Right lobe of liver (tissue), 6 donors: ENCODE results near the gene NR6A1. TPM values are rescaled to one million over a fixed set of nuclear protein-coding genes. Genes with fewer than 3 reads are reported as not detected.

Source experiments
- ATAC-seq, 4 donors: fragments of 200-7000 bp; cut with Tn5 transposase; one replicate each; pipeline ENCODE4 v1.9.1; 2020; ENCODE audit warnings: mild to moderate bottlenecking in 4 of 4, moderate library complexity in 4 of 4
- DNase-seq, 3 donors: peaks; one replicate each; pipeline ENCODE4 v3.0.0-alpha.2; 2020
- H3K27ac ChIP-seq, 3 donors: fragments of 200-600 bp; one replicate each; pipeline ENCODE4 v1.8.0; 2022
- H3K27me3 ChIP-seq, 2 donors: fragments of 200-600 bp; one replicate each; pipeline ENCODE4 v1.8.0; 2022
- H3K36me3 ChIP-seq, 4 donors: fragments of 200-600 bp; sonication (generic) in 1 of 4; one replicate each; pipeline versions ENCODE4 v1.5.1 to v1.8.0; 2017 to 2022; ENCODE audit warnings: control low read depth in 1 of 4
- H3K4me1 ChIP-seq, 4 donors: fragments of 200-600 bp; sonication (generic) in 1 of 4; one replicate each; pipeline versions ENCODE4 v1.5.1 to v1.8.0; 2017 to 2022; ENCODE audit warnings: control low read depth in 1 of 4
- H3K4me3 ChIP-seq, 3 donors: fragments of 200-600 bp; one replicate each; pipeline ENCODE4 v1.8.0; 2022
- H3K9me3 ChIP-seq, 4 donors: fragments of 200-600 bp; sonication (generic) in 1 of 4; one replicate each; pipeline versions ENCODE4 v1.5.1 to v1.8.0; 2017 to 2022; ENCODE audit warnings: control low read depth in 1 of 4
- POLR2A ChIP-seq: fragments of 450-650 bp; IDR thresholded peaks from one replicate; pipeline ENCODE4 v1.6.1; 2017; ENCODE audit warnings: antibody characterized with exemption, mild to moderate bottlenecking
- WGBS: methylation state at CpG from one replicate; pipeline ENCODE4 v1.1.6; 2018; ENCODE audit warnings: low coverage, low lambda C conversion rate; ENCODE audit not compliant: insufficient coverage; ENCODE audit errors: missing lambda C conversion rate; 5-methylcytosine and 5-hydroxymethylcytosine counted together
- intact Hi-C, 2 donors: fragments of 100-400 bp; cut with DNase I; formaldehyde crosslinking; loops; one replicate each; pipeline versions ENCODE4 v1.11.2 to v1.14.1; 2022
- total RNA-seq, 6 experiments: library from RNA; depleted of rRNA in 2 of 6; stranded (reverse); fragments of >200 nt in 2 of 6; fragmentation: NEBNext Ultra II Directional in 3 of 6; extraction: Animal tissue kit (Norgen Biotek cat#: 25700) in 3 of 6; gene quantifications; one replicate each; pipeline versions ENCODE4 v1.1.0 to v1.2.4, GENCODE V29; 2016 to 2023
- TF ChIP-seq, protein P1 (sequence below), 4 donors: fragments of 200-600 bp in 3 of 4; fragments of 450-650 bp in 1 of 4; IDR thresholded peaks; one replicate each; pipeline versions ENCODE4 v1.5.1 to v1.8.0; 2016 to 2022; ENCODE audit warnings: antibody characterized with exemption in 4 of 4, mild to moderate bottlenecking in 2 of 4
- donor health status: DM: no; HTN: yes; CAD: no.
- donor health status: DM: no; HTN: no; CAD: no.
- donor health status: DM: no; HTN: no; CAD: no.
- donor health status: DM: no; HTN: yes; CAD: no.
- donor health status: DM: no; HTN: yes; CAD: no.

The NR6A1 gene
- total RNA-seq, 6 experiments from 2014 or later = 1.3 to 3.6 (median 1.9) TPM

DNA sequence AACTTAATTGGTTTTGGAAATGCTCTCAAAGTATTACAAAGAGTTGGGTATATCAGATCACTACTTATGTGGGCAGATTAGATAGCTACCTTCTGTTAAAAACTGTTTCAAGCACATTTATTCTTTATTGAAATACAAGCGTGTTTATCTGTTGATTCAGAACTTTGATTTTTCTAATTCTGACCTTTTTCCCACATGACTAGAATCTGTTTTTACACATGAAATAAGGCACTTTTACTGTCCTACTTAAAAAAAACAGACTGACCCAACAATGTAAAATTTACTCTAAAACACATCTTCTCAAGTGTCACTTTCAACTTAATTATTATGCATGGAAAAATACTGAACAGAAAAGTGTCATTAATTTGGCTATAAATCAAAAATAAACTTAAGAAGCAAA lies 4.8 kb downstream of the NR6A1 start:
- Histone ChIP-seq H3K27me3 (no peaks in the 10 kb centered on the region), H3K4me3 (no peak overlapping the region), H3K9me3 (no peaks in the 10 kb centered on the region), H3K36me3 (no peaks in the 10 kb centered on the region), H3K4me1 (peaks cover 0 to 26% (median 5%) of the 10 kb centered on the region in 4 donors), H3K27ac (no peak overlapping the region)
- DNase-seq = no peak
- WGBS = 58% methylated on average over 1 of the region's 1 CpG
- intact Hi-C loops = loop anchor here in 1 of 2 donors (10.0 kb wide), 1 partner anchor 52 kb away; no protein-coding TSS in a partner anchor
- ATAC-seq = no peak
- TF ChIP-seq, protein P1, sequence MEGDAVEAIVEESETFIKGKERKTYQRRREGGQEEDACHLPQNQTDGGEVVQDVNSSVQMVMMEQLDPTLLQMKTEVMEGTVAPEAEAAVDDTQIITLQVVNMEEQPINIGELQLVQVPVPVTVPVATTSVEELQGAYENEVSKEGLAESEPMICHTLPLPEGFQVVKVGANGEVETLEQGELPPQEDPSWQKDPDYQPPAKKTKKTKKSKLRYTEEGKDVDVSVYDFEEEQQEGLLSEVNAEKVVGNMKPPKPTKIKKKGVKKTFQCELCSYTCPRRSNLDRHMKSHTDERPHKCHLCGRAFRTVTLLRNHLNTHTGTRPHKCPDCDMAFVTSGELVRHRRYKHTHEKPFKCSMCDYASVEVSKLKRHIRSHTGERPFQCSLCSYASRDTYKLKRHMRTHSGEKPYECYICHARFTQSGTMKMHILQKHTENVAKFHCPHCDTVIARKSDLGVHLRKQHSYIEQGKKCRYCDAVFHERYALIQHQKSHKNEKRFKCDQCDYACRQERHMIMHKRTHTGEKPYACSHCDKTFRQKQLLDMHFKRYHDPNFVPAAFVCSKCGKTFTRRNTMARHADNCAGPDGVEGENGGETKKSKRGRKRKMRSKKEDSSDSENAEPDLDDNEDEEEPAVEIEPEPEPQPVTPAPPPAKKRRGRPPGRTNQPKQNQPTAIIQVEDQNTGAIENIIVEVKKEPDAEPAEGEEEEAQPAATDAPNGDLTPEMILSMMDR (IDR thresholded peaks at IDR 0.05) = no peak
- TF ChIP-seq POLR2A = no peak

DNA sequence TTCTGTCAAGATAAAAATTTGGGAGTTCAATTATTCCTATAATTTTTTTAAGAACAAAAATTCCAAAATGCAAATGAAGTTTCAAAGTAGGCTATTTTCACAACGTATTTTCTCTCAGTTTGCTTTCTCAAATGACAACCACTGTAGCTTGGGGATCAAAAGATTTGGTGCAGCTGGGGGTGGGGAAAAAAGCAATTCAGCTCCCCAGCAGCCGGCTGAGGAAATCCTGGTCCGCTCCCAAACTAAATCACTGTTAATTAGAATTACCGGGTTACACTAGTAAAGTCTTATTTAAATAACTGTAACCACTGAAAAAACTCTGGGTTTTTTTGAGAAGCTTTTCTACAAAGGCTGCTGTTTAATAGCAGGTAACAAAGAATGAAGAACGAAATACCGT lies 5.7 kb downstream of the NR6A1 start:
- TF ChIP-seq POLR2A = no peak
- TF ChIP-seq, protein P1 (IDR thresholded peaks at IDR 0.05) = no peak
- Histone ChIP-seq H3K27me3 (no peaks in the 10 kb centered on the region), H3K27ac (no peak overlapping the region), H3K4me3 (no peak overlapping the region), H3K4me1 (peaks cover 0 to 26% (median 5%) of the 10 kb centered on the region in 4 donors), H3K9me3 (no peaks in the 10 kb centered on the region), H3K36me3 (no peaks in the 10 kb centered on the region)
- DNase-seq (no peak), ATAC-seq (no peak)
- intact Hi-C loops = loop anchor here in 1 of 2 donors (10.0 kb wide), 1 partner anchor 51 kb away; no protein-coding TSS in a partner anchor
- WGBS = 73% methylated on average over 6 of the region's 6 CpGs

DNA sequence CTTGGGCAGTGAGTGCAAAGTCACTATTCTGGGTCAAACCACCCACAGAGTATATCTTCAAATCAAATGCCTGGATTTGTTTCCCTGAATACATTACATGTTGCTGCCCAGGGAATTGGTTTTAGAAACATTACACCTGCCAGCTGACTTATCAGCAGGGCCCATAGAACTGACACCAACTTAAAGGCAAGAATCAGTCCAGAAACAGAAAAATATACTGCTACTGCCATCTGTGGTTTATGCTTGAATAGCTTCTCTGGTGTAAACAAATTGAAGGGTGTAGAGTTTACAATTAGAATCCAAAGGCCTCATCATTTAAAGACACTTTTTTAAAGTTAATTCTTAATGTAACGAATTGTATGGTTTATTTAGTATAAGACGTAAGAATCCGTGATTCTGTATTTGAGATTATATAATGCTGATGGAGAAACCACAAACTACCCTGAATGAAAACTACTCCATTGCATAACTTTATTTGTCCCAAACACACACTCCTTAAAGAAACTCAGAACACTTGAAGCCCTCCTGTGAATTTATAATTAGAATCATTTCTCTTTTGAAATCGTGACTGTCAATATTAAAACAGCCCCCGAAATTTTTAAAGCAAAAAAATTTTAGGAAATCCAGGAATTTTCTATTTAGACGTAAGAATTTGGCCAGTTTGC lies 6.2 kb downstream of the NR6A1 start:
- Histone ChIP-seq H3K27me3 (no peaks in the 10 kb centered on the region), H3K4me1 (peaks cover 0 to 26% (median 5%) of the 10 kb centered on the region in 4 donors), H3K4me3 (no peak overlapping the region), H3K36me3 (no peaks in the 10 kb centered on the region), H3K27ac (no peak overlapping the region), H3K9me3 (no peaks in the 10 kb centered on the region)
- no peak for DNase-seq
- TF ChIP-seq POLR2A = no peak
- TF ChIP-seq, protein P1 (IDR thresholded peaks at IDR 0.05) = peak; percentile 25 to 45 (median 43)
- WGBS = 52% methylated on average over 6 of the region's 6 CpGs
- intact Hi-C loops = loop anchor here in 1 of 2 donors (10.0 kb wide), 1 partner anchor 50 kb away; no protein-coding TSS in a partner anchor
- ATAC-seq = peak; percentile 45 to 75 (median 55)

DNA sequence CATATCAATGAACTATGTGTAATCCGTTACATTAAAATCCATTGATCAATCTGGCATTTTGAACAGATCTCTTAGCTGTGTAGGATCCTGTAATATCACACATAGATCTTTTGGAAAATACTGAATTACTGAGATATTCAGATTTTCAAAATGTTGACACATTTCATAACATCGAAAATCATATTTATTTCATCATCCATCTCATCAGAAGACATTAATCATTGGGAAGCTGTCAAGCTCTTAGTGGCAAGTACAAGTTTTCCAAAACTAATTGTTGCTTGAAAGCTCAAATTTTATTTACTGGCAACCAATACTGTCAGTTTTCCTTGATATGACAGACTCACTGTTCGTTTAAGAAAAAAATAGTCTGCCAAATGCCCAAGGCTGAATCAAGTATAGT lies 8.5 kb downstream of the NR6A1 start:
- Histone ChIP-seq H3K27ac (no peak overlapping the region), H3K4me3 (no peak overlapping the region), H3K27me3 (no peaks in the 10 kb centered on the region), H3K9me3 (no peaks in the 10 kb centered on the region), H3K36me3 (no peaks in the 10 kb centered on the region), H3K4me1 (peaks cover 0 to 23% (median 0%) of the 10 kb centered on the region in 4 donors)
- 85% methylated on average over 3 of the region's 3 CpGs for WGBS
- DNase-seq (no peak), ATAC-seq (no peak)
- TF ChIP-seq, protein P1 (IDR thresholded peaks at IDR 0.05) = no peak
- no peak for TF ChIP-seq POLR2A
- intact Hi-C loops = loop anchor here in 1 of 2 donors (10.0 kb wide), 1 partner anchor 48 kb away; no protein-coding TSS in a partner anchor
